Measurements from ENCODE around the gene PCMT1.

Gene PCMT1

DNA sequence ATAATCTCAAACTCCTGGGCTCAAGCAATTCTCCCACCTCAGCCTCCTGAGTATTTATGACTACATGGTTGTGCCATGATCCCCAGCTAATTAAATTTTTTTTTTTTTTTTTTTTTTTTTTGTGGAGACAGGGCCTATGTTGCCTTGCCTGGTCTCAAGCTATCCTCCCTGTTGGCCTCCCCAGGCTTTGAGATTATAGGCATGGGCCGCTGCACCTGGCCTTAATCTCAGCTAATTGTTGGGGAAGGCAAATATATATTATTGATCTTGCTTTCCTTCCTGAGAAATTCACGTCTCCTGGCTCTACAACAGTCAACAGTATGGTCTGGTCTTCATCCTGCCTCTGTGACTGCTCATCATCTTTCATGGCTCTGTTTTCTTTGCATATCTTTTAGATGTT, 20.1 kb downstream of the PCMT1 start:
- Histone ChIP-seq H3K4me3 (ENCODE audit: low read depth in 1 of 2, low read length in 2 of 2) (no peak overlapping the region), H2AFZ (ENCODE audit: low read depth, low read length) (no peak overlapping the region), H3K79me2 (ENCODE audit: insufficient read depth, low read length) (peaks cover 54% of the 10 kb centered on the region), H3K4me2 (ENCODE audit: insufficient read depth, low read length) (no peak overlapping the region), H3K36me3 (ENCODE audit: insufficient read depth, low read length) (peaks cover 64% of the 10 kb centered on the region), H3K4me1 (ENCODE audit: insufficient read depth, low read length) (no peaks in the 10 kb centered on the region), H3K9me3 (ENCODE audit: insufficient read depth, low read length, severe bottlenecking) (peaks cover 7% of the 10 kb centered on the region), H3K9ac (ENCODE audit: low read depth, low read length) (no peak overlapping the region), H3K27ac (ENCODE audit: low read length) (no peak overlapping the region), H4K20me1 (ENCODE audit: insufficient read depth, low read length) (peaks cover 4% of the 10 kb centered on the region; the same call in 1 of the 2 replicates), H3K27me3 (ENCODE audit: insufficient read depth, low read length, poor library complexity) (no peaks in the 10 kb centered on the region)
- TF ChIP-seq EZH2 (IDR thresholded peaks at IDR 0.05; ENCODE audit: borderline replicate concordance, low read depth, low read length, severe bottlenecking) = no peak
- TF ChIP-seq, protein P1, sequence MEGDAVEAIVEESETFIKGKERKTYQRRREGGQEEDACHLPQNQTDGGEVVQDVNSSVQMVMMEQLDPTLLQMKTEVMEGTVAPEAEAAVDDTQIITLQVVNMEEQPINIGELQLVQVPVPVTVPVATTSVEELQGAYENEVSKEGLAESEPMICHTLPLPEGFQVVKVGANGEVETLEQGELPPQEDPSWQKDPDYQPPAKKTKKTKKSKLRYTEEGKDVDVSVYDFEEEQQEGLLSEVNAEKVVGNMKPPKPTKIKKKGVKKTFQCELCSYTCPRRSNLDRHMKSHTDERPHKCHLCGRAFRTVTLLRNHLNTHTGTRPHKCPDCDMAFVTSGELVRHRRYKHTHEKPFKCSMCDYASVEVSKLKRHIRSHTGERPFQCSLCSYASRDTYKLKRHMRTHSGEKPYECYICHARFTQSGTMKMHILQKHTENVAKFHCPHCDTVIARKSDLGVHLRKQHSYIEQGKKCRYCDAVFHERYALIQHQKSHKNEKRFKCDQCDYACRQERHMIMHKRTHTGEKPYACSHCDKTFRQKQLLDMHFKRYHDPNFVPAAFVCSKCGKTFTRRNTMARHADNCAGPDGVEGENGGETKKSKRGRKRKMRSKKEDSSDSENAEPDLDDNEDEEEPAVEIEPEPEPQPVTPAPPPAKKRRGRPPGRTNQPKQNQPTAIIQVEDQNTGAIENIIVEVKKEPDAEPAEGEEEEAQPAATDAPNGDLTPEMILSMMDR (IDR thresholded peaks at IDR 0.05; ENCODE audit: borderline replicate concordance, extremely low read depth, low read length, poor library complexity, severe bottlenecking) = no peak
- ATAC-seq (ENCODE audit: insufficient read depth, low read depth) = no peak
- DNase-seq = no peak

DNA sequence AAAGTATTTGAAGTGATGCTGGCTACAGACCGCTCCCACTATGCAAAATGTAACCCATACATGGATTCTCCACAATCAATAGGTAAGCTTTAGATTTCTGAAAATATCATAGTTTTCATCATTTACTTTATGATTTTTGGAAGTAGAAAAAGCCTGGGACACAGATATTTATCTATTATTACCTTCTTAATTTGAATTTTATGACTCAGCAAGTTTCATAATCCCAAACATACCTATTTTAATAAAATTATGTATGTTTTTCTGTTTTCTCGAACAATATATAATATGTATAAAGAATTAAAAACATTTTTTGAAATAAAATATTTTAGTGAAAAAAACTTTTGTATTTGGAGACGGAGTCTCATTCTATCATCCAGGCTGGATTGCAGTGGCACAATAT, 21.6 kb downstream of the PCMT1 start:
- TF ChIP-seq EZH2 (IDR thresholded peaks at IDR 0.05; ENCODE audit: borderline replicate concordance, low read depth, low read length, severe bottlenecking) = no peak
- TF ChIP-seq, protein P1 (IDR thresholded peaks at IDR 0.05; ENCODE audit: borderline replicate concordance, extremely low read depth, low read length, poor library complexity, severe bottlenecking) = no peak
- no peak overlapping the region for H3K4me3 ChIP-seq (ENCODE audit: low read depth in 1 of 2, low read length in 2 of 2)
- ATAC-seq (ENCODE audit: insufficient read depth, low read depth) = no peak
- no peak overlapping the region for H2AFZ ChIP-seq (ENCODE audit: low read depth, low read length)
- no peak overlapping the region for H3K4me2 ChIP-seq (ENCODE audit: insufficient read depth, low read length)
- peaks cover 43% of the 10 kb centered on the region for H3K79me2 ChIP-seq (ENCODE audit: insufficient read depth, low read length)
- no peaks in the 10 kb centered on the region for H3K27me3 ChIP-seq (ENCODE audit: insufficient read depth, low read length, poor library complexity)
- no peak overlapping the region for H3K27ac ChIP-seq (ENCODE audit: low read length)
- peaks cover 4% of the 10 kb centered on the region; the same call in 1 of the 2 replicates for H4K20me1 ChIP-seq (ENCODE audit: insufficient read depth, low read length)
- no peaks in the 10 kb centered on the region for H3K9me3 ChIP-seq (ENCODE audit: insufficient read depth, low read length, severe bottlenecking)
- H3K9ac ChIP-seq (ENCODE audit: low read depth, low read length) = no peak overlapping the region
- no peak for DNase-seq
- H3K36me3 ChIP-seq (ENCODE audit: insufficient read depth, low read length) = peaks cover 64% of the 10 kb centered on the region
- H3K4me1 ChIP-seq (ENCODE audit: insufficient read depth, low read length) = no peaks in the 10 kb centered on the region

DNA sequence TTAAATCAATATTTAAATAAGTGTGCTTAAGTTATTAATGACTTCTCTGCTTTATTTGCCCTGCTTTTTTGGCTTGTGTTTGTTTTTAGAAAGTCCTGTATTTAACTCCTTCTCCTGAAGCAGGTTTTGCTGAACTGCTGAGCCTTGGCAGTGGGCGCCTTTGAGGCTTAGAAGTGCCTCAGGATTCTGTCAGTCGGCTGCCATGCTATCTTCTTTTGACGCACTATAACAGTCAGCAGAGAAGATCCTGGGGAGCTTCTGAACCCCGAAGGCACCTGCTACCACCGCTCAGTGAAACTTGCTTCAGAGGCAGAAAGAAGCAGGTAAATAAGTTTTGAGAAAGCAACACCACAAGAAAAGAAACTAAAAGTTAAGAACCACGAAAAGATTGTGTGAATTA, 22.4 kb downstream of the PCMT1 start:
- Histone ChIP-seq H2AFZ (ENCODE audit: low read depth, low read length) (no peak overlapping the region), H3K27ac (ENCODE audit: low read length) (no peak overlapping the region), H3K4me3 (ENCODE audit: low read depth in 1 of 2, low read length in 2 of 2) (no peak overlapping the region), H3K27me3 (ENCODE audit: insufficient read depth, low read length, poor library complexity) (no peaks in the 10 kb centered on the region), H3K9me3 (ENCODE audit: insufficient read depth, low read length, severe bottlenecking) (no peaks in the 10 kb centered on the region), H3K79me2 (ENCODE audit: insufficient read depth, low read length) (peaks cover 36% of the 10 kb centered on the region), H3K4me1 (ENCODE audit: insufficient read depth, low read length) (no peaks in the 10 kb centered on the region), H3K4me2 (ENCODE audit: insufficient read depth, low read length) (no peak overlapping the region), H3K36me3 (ENCODE audit: insufficient read depth, low read length) (peaks cover 64% of the 10 kb centered on the region), H4K20me1 (ENCODE audit: insufficient read depth, low read length) (peaks cover 4% of the 10 kb centered on the region; the same call in 1 of the 2 replicates), H3K9ac (ENCODE audit: low read depth, low read length) (no peak overlapping the region)
- ATAC-seq (ENCODE audit: insufficient read depth, low read depth) (no peak), DNase-seq (no peak)
- TF ChIP-seq EZH2 (IDR thresholded peaks at IDR 0.05; ENCODE audit: borderline replicate concordance, low read depth, low read length, severe bottlenecking) = no peak
- TF ChIP-seq, protein P1 (IDR thresholded peaks at IDR 0.05; ENCODE audit: borderline replicate concordance, extremely low read depth, low read length, poor library complexity, severe bottlenecking) = no peak

DNA sequence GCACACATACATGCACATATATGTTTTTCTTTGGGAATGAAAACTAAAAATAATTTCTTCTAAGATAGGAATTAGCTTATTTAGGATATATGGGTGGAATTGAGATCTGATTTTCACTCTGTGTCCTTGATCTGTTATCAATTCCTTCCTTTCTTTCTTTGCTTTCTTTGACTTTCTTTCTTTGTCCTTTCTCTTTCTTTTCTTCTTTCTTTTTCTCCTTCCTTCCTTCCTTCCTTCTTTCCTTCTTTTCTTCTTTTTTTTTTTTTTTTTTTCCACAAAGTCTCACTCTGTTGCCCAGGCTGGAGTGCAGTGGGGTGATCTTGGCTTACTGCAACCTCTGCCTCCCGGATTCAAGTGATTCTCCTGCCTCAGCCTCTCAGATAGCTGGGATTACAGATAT, 28.1 kb downstream of the PCMT1 start:
- Histone ChIP-seq H3K9me3 (ENCODE audit: insufficient read depth, low read length, severe bottlenecking) (no peaks in the 10 kb centered on the region), H2AFZ (ENCODE audit: low read depth, low read length) (no peak overlapping the region), H3K79me2 (ENCODE audit: insufficient read depth, low read length) (peaks cover 19% of the 10 kb centered on the region), H3K9ac (ENCODE audit: low read depth, low read length) (no peak overlapping the region), H3K4me3 (ENCODE audit: low read depth in 1 of 2, low read length in 2 of 2) (no peak overlapping the region), H3K36me3 (ENCODE audit: insufficient read depth, low read length) (peaks cover 75% of the 10 kb centered on the region), H3K27me3 (ENCODE audit: insufficient read depth, low read length, poor library complexity) (no peaks in the 10 kb centered on the region), H3K4me1 (ENCODE audit: insufficient read depth, low read length) (no peaks in the 10 kb centered on the region), H3K27ac (ENCODE audit: low read length) (no peak overlapping the region), H3K4me2 (ENCODE audit: insufficient read depth, low read length) (no peak overlapping the region), H4K20me1 (ENCODE audit: insufficient read depth, low read length) (no peaks in the 10 kb centered on the region)
- no peak for DNase-seq
- ATAC-seq (ENCODE audit: insufficient read depth, low read depth) = no peak
- TF ChIP-seq EZH2 (IDR thresholded peaks at IDR 0.05; ENCODE audit: borderline replicate concordance, low read depth, low read length, severe bottlenecking) = no peak
- TF ChIP-seq, protein P1 (IDR thresholded peaks at IDR 0.05; ENCODE audit: borderline replicate concordance, extremely low read depth, low read length, poor library complexity, severe bottlenecking) = no peak
